Measurements from ENCODE around the gene FLOT2. TPM values are rescaled to one million over a fixed set of nuclear protein-coding genes. Genes with fewer than 3 reads are reported as not detected.
"Not testable (repeated sequence)": the region's sequence is repeated elsewhere in the genome, so short reads cannot be mapped to it uniquely, and the experiment has no call there.

The FLOT2 gene
- total RNA-seq, 4 donors from 2014 or later: 38.7 to 117 (median 45.6) TPM

DNA sequence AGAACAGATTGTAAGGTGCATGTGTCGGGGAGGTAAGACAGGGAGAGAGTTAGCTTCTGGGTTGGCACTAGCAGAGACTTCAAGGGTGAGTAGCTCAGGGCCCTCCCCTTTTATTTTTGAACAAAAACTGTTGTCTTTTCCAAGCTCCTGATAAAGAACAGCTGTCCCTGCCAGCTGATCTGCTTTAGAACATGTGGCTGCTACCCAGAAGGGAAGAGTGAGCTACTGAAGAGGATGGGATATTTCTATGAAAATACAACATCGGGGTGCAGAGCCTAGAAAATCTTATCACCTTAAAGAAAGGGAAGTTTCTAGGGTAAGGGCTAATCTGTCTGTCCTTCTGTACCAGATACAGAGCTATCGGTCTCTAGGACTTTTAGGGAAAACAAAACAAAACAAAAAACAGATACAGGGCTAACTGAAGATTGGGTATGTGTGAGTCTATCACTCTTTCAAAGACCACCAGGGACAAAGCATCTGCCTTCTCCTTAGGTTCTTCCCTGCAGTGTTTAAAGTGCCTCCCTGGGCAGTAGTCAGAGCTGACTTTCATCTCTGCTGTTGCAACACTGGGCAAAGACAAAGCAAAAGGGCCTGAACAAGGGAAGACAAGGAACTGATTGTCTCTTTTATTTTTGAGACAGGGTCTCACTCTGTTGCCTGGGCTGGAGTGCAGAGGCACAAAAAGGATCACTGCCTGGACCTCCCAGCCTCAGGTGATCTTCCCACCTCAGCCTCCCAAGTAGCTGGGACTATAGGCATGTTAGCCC is 10.4 kb upstream of the FLOT2 start:
- WGBS, 2 donors: 60 to 69% methylated on average over 3 of the region's 3 CpGs
- H3K4me3 ChIP-seq (ENCODE audit: low read depth, poor library complexity, severe bottlenecking): no peak overlapping the region
- TF ChIP-seq, protein P1, sequence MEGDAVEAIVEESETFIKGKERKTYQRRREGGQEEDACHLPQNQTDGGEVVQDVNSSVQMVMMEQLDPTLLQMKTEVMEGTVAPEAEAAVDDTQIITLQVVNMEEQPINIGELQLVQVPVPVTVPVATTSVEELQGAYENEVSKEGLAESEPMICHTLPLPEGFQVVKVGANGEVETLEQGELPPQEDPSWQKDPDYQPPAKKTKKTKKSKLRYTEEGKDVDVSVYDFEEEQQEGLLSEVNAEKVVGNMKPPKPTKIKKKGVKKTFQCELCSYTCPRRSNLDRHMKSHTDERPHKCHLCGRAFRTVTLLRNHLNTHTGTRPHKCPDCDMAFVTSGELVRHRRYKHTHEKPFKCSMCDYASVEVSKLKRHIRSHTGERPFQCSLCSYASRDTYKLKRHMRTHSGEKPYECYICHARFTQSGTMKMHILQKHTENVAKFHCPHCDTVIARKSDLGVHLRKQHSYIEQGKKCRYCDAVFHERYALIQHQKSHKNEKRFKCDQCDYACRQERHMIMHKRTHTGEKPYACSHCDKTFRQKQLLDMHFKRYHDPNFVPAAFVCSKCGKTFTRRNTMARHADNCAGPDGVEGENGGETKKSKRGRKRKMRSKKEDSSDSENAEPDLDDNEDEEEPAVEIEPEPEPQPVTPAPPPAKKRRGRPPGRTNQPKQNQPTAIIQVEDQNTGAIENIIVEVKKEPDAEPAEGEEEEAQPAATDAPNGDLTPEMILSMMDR (IDR thresholded peaks at IDR 0.05): no peak
- TF ChIP-seq POLR2A (IDR thresholded peaks at IDR 0.05): no peak
- intact Hi-C loops (cut with DNase I; ENCODE audit: low total_unique reads): no loop called here
- no peak for DNase-seq (ENCODE audit: low spot score in 2 of 2)

DNA sequence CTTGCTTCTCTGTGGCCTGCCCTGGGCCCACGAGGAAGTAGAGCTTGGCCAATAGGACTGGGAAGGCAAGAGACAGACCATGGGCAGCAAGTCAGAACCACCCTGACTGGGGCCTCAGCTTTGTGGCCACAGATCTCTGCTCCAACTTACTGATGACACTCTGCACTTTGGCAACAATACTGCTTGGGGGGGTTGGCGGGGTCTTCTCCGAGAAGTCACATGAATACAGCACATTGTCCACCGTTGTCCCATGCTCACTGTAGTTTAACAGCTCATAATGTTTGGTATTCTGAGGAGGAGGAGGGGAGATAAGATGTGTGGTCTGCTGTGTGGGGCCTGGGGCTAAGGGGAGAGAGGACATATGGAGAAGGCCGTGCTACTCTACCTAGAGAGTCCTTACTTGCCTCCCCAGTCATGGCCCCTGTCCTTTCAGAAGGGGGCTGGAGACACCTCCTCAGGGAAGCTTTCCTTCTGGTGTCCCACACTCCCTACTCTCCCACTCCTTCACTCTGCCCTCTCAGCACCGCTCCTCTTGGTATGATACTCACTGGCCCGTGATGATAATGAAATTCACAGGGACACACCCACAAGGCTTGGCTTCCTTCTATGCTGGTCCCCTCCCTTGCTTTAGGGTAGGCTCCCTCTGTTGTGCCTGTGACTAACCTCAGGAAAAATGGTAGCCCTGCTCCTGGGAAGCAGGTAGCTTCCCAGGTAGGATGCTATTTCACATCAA is 9.3 kb upstream of the FLOT2 start:
- intact Hi-C loops (cut with DNase I; ENCODE audit: low total_unique reads): no loop called here
- 55 to 61% methylated on average over 7 of the region's 7 CpGs for WGBS, 2 donors

DNA sequence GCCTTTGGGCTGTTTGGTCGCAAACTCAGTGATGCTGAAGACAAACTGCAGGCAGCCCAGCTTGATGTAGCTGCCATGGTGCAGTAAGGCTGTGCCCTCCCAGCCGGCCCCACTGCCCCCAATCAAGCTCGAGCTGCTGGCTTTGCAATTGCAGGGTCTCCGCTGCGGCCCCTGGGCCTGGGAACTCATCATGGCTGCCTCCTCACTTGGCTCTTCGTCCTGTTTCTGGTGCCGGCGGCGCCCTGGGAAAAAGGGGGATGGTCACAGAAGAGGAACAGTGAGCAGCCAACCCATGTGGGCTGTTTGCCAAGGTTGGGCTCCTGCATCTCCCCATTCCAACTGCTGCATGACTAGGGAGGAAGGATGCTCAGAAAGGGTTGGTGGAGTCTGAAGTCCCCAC is 8.7 kb upstream of the FLOT2 start:
- TF ChIP-seq POLR2A (IDR thresholded peaks at IDR 0.05): no peak
- TF ChIP-seq, protein P1 (IDR thresholded peaks at IDR 0.05): no peak
- intact Hi-C loops (cut with DNase I; ENCODE audit: low total_unique reads): no loop called here
- no peak overlapping the region for H3K4me3 ChIP-seq (ENCODE audit: low read depth, poor library complexity, severe bottlenecking)
- 80 to 83% methylated on average over 9 of the region's 9 CpGs for WGBS, 2 donors
- no peak for DNase-seq (ENCODE audit: low spot score in 2 of 2)

More for the DNA sequence above, 9.3 kb upstream of the FLOT2 start:
- no peak overlapping the region for H3K4me3 ChIP-seq (ENCODE audit: low read depth, poor library complexity, severe bottlenecking)
- DNase-seq (ENCODE audit: low spot score in 2 of 2): no peak
- TF ChIP-seq, protein P1 (IDR thresholded peaks at IDR 0.05): no peak
- TF ChIP-seq POLR2A (IDR thresholded peaks at IDR 0.05): no peak

DNA sequence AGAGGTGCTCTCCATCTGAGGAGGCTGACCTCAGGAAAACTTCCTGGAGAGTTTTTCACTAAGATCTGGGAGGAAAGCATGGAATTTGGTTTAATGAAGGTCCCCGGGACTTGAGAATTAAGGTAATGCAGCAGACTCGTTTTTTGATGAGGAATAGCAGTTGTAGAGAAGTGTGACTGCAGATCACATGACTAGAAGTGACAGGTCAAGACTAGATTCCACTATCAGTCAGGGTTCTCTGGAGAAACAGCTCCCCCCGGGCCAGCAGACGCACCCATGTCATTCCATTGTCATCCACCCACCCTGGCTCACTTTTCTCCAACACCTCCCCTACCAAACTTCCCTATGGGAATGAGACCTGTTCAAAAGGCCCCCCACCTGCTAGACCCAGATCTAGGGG is 7.3 kb upstream of the FLOT2 start:
- DNase-seq (ENCODE audit: low spot score in 2 of 2): no peak
- TF ChIP-seq, protein P1 (IDR thresholded peaks at IDR 0.05): no peak
- no peak for TF ChIP-seq POLR2A (IDR thresholded peaks at IDR 0.05)
- H3K4me3 ChIP-seq (ENCODE audit: low read depth, poor library complexity, severe bottlenecking): no peak overlapping the region
- intact Hi-C loops (cut with DNase I; ENCODE audit: low total_unique reads): no loop called here
- 45 to 59% methylated on average over 4 of the region's 4 CpGs for WGBS, 2 donors

DNA sequence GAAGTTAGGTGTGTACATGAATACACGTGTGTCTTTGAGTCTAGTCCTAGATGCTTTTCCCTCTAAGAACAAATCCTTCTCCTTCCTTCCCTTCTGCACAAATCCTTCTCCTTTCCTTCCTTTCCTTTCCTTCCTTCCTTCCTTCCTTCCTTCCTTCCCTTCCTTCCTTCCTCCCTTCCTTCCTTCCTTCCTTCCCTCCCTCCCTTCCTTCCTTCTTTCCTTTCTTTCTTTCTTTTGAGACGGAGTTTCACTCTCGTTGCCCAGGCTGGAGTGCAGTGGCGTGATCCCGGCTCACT is 6.0 kb upstream of the FLOT2 start:
- H3K4me3 ChIP-seq (ENCODE audit: low read depth, poor library complexity, severe bottlenecking); intact Hi-C loops (cut with DNase I; ENCODE audit: low total_unique reads): not testable (repeated sequence)
- 38 to 55% methylated on average over 5 of the region's 5 CpGs for WGBS, 2 donors

DNA sequence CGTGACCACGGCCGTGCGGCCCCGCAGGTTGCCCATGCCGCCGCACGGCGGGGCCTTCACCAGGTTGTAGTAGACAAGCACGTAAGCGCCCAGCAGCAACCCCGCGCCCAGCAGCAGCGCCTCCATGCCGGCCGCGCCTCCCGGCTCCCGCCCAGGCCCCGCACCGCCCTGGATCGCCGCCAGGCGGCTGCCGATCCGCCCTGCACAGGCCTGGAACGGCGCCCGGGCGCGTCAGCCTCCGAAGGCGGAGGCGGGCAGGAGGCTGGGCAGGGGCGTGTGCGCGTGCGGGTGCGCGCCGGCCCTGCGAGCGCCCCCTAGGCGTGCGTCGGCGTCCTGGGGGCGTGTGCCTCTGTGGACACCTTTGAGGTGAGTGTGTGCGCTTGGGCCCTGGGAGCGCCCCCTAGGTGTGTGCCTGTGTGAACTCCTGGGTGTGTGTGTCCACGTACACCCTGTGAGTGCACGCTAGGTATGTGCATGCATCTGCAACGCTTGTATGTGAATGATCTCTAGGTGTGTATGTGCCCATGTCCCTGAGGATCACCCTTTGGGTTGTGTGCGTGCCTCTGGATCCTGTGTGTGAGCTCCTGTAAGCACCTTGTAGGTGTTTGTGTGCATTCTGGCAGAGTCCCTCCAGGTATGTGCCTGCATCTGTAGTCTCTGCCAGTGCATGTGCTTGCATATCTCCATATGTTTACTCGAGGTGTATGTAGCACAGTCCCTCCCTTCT is 5.4 kb upstream of the FLOT2 start, which contains the start of gene DHRS13:
TSS of gene DHRS13 (minus strand) at position 261 of the 727 bp plus-strand sequence. CDS start at position 126, 135 bp downstream.
- 1 to 9% methylated on average over 2 to 17 of the region's 55 CpGs for WGBS, 2 donors
- no peak for TF ChIP-seq POLR2A (IDR thresholded peaks at IDR 0.05)
- TF ChIP-seq, protein P1 (IDR thresholded peaks at IDR 0.05): no peak
- peak; percentile 59 to 95 for DNase-seq (ENCODE audit: low spot score in 2 of 2)
- intact Hi-C loops (cut with DNase I; ENCODE audit: low total_unique reads): no loop called here
- H3K4me3 ChIP-seq (ENCODE audit: low read depth, poor library complexity, severe bottlenecking): peak within 1 kb of the TSS; percentile 51

More for the DNA sequence above, 6.0 kb upstream of the FLOT2 start:
- not testable (repeated sequence) for DNase-seq (ENCODE audit: low spot score in 2 of 2)

All from lower leg skin (tissue), 4 donors.